Endothelial cell of umbilical vein (primary cell): ENCODE data around the gene BIRC2. TPM values are rescaled to one million over a fixed set of nuclear protein-coding genes. Genes with fewer than 3 reads are reported as not detected.

Experiments
- BruUV-seq: library from RNA; stranded (reverse); fragments of 400-500 nt; replicated peaks from 2 replicates; lab custom pipeline; 2021; lab: Mats Ljungman, UMichigan
- CTCF ChIA-PET: fragments of 300-600, 350-600 bp; sonication (Branson Sonifier 250); formaldehyde crosslinking; loops from one replicate; lab custom pipeline; 2021; ENCODE audit warnings: antibody characterized with exemption, inconsistent platforms; lab: Charles Lee
- POLR2A ChIA-PET: fragments of 300-600, 350-600 bp; sonication (Branson Sonifier 250); formaldehyde crosslinking; loops from one replicate; lab custom pipeline; 2021; ENCODE audit warnings: antibody characterized with exemption, inconsistent platforms; lab: Charles Lee
- DNase-seq: peaks from one replicate; pipeline ENCODE4 v3.0.0-alpha.2; 2011; ENCODE audit warnings: low read depth, low spot score
- FAIRE-seq: peaks from 2 replicates; lab custom pipeline; 2011; peaks lifted over from hg19 to GRCh38; lab: Jason Lieb, UNC
- H2AFZ ChIP-seq: 2 replicates; pipeline ENCODE4 v1.6.0; 2012; ENCODE audit warnings: low read depth, low read length, control low read depth, inconsistent platforms
- H3K27ac ChIP-seq: 2 replicates; pipeline ENCODE4 v1.5.1; 2011; ENCODE audit warnings: low read depth, mild to moderate bottlenecking, control low read depth, low read length, moderate library complexity; ENCODE audit not compliant: insufficient read depth
- H3K27me3 ChIP-seq, 2 experiments: 2 replicates each; pipeline versions ENCODE4 v1.6.0 to v1.6.1; 2011; ENCODE audit warnings: low read length in 2 of 2, mixed read lengths in 1 of 2; ENCODE audit not compliant: control insufficient read depth in 2 of 2, insufficient read depth in 2 of 2
- H3K36me3 ChIP-seq, 2 experiments: 2 replicates in 1 of 2; 3 replicates in 1 of 2; pipeline ENCODE4 v1.5.1; 2011; ENCODE audit warnings: low read length in 2 of 2, mild to moderate bottlenecking in 1 of 2, moderate library complexity in 1 of 2; ENCODE audit not compliant: control insufficient read depth in 2 of 2, insufficient read depth in 2 of 2; ENCODE audit errors: extremely low read depth in 1 of 2
- H3K4me1 ChIP-seq: 3 replicates; pipeline ENCODE4 v1.5.1; 2011; ENCODE audit warnings: mild to moderate bottlenecking, low read length; ENCODE audit not compliant: control insufficient read depth, insufficient read depth; ENCODE audit errors: extremely low read depth
- H3K4me2 ChIP-seq: 2 replicates; pipeline ENCODE4 v1.6.1; 2011; ENCODE audit warnings: low read length, control low read depth, mixed read lengths; ENCODE audit not compliant: insufficient read depth
- H3K4me3 ChIP-seq, 3 experiments: fragments of 200-600 bp in 1 of 3; sonication (generic), shearing (Covaris generic) in 1 of 3; replicated peaks in 1 of 3; 2 replicates each; pipeline ENCODE4 v1.5.1; 2011 to 2016; ENCODE audit warnings: control low read depth in 3 of 3, low read length in 3 of 3, mild to moderate bottlenecking in 2 of 3, inconsistent platforms in 1 of 3, low read depth in 1 of 3, moderate library complexity in 1 of 3; ENCODE audit not compliant: insufficient read depth in 1 of 3
- H3K79me2 ChIP-seq: 2 replicates; pipeline ENCODE4 v1.6.0; 2012; ENCODE audit warnings: low read length, inconsistent platforms; ENCODE audit not compliant: control insufficient read depth, insufficient read depth
- H3K9ac ChIP-seq: replicated peaks from 2 replicates; pipeline ENCODE3; 2011; ENCODE audit warnings: low read length, control low read depth; ENCODE audit not compliant: insufficient read depth; ENCODE audit errors: extremely low read depth
- H3K9me1 ChIP-seq: replicated peaks from 3 replicates; pipeline ENCODE4 v1.6.0; 2011; ENCODE audit warnings: mild to moderate bottlenecking, low read length; ENCODE audit not compliant: control insufficient read depth, insufficient read depth; ENCODE audit errors: extremely low read depth
- H3K9me3 ChIP-seq: replicated peaks from 2 replicates; pipeline ENCODE4 v1.5.1; 2012; ENCODE audit warnings: low read length, inconsistent platforms; ENCODE audit not compliant: control insufficient read depth, insufficient read depth
- H4K20me1 ChIP-seq: replicated peaks from 2 replicates; pipeline ENCODE3; 2011; ENCODE audit warnings: mild to moderate bottlenecking, low read length; ENCODE audit not compliant: control insufficient read depth, insufficient read depth; ENCODE audit errors: extremely low read depth
- EZH2 ChIP-seq: IDR thresholded peaks from 2 replicates; pipeline ENCODE4 v1.6.1; 2012; ENCODE audit warnings: borderline replicate concordance, low read depth, mild to moderate bottlenecking, moderate library complexity, low read length, inconsistent platforms; ENCODE audit not compliant: severe bottlenecking
- FOS ChIP-seq: IDR thresholded peaks from 2 replicates; pipeline ENCODE4 v1.6.1; 2011; ENCODE audit warnings: mild to moderate bottlenecking, low read length, moderate library complexity, borderline replicate concordance; ENCODE audit not compliant: insufficient read depth
- GATA2 ChIP-seq: IDR thresholded peaks from 2 replicates; pipeline ENCODE4 v1.7.0; 2011; ENCODE audit warnings: low read depth, mild to moderate bottlenecking, moderate library complexity, mixed read lengths, low read length; ENCODE audit not compliant: insufficient read length, insufficient read depth
- JUN ChIP-seq: IDR thresholded peaks from 2 replicates; pipeline ENCODE4 v1.6.1; 2011; ENCODE audit warnings: borderline replicate concordance, low read depth; ENCODE audit not compliant: insufficient read length, insufficient read depth
- MYC ChIP-seq: IDR thresholded peaks from one replicate; pipeline ENCODE4 v1.6.1; 2011; ENCODE audit warnings: mild to moderate bottlenecking, low read depth, low read length
- POLR2A ChIP-seq: IDR thresholded peaks from 2 replicates; pipeline ENCODE4 v1.6.1; 2012; ENCODE audit warnings: low read depth, mild to moderate bottlenecking, control low read depth, low read length
- POLR2AphosphoS5 ChIP-seq: IDR thresholded peaks from 2 replicates; pipeline ENCODE4 v1.6.1; 2012; ENCODE audit warnings: low read depth, mild to moderate bottlenecking, control low read depth, low read length, moderate library complexity; ENCODE audit not compliant: insufficient read depth
- dilution Hi-C: fragments of 300-500 bp; cut with MboI; formaldehyde crosslinking; loops from one replicate; pipeline ENCODE4 v1.15.0; 2019; ENCODE audit warnings: low sequenced_read_pairs; ENCODE audit not compliant: extremely low pct_ligation_motif_present
- intact Hi-C: fragments of 100-400 bp; cut with micrococcal nuclease; formaldehyde crosslinking; loops from one replicate; pipeline ENCODE4 v1.10.0; 2022
- polyA plus RNA-seq, 4 experiments: library from polyadenylated mRNA; depleted of rRNA in 3 of 4; stranded (reverse) in 3 of 4; unstranded in 1 of 4; fragments of >200 nt; gene quantifications; 2 replicates each; pipeline versions ENCODE4 v1.2.1 to v1.2.3, GENCODE V29; 2011 to 2012; ENCODE audit warnings: missing spikeins in 1 of 4
- total RNA-seq: library from RNA; stranded (reverse); gene quantifications from 2 replicates; pipeline ENCODE4 v1.2.3, GENCODE V29; 2021
- TF ChIP-seq, protein P1 (sequence below): IDR thresholded peaks from 2 replicates; pipeline ENCODE4 v1.6.1; 2011; ENCODE audit not compliant: insufficient read depth, insufficient read length
- TF ChIP-seq, protein P2 (sequence below), 2 donors: IDR thresholded peaks; 1 replicate in 1 of 2; 2 replicates in 1 of 2; pipeline ENCODE4 v1.5.1; 2011; ENCODE audit warnings: low read length in 2 of 2, mild to moderate bottlenecking in 2 of 2, moderate library complexity in 2 of 2, control low read depth in 1 of 2, inconsistent platforms in 1 of 2, low read depth in 1 of 2; ENCODE audit not compliant: insufficient read depth in 1 of 2; ENCODE audit errors: extremely low read depth in 1 of 2

Gene BIRC2
- total and polyA plus RNA-seq, 2 donors (not counting 3 experiments of a cell fraction or from before 2014, with no cell fraction given), result 42.8 to 47.3 TPM

DNA sequence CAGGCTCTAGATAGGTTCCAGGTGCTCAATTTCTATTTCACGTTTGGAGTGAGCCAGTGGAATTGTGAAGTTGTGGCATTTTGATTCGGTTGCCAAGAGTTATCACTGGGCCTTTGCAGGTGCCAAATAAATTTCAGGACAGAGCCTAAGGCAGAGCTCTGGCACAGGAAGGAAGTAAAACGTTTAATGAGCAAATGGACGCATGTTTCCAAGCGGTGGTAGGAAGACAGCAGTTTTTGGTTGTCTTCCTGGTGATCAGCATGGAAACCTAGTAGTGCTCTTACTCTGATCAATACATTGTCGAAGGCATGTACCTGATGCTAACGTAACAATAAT, 29.3 kb upstream of the BIRC2 start:
- H3K9me3 ChIP-seq, result no peaks in the 10 kb centered on the region
- DNase-seq (no peak), FAIRE-seq (no peak)
- H3K36me3 ChIP-seq, result no peaks in the 10 kb centered on the region
- peaks cover 6% of the 10 kb centered on the region for H3K4me1 ChIP-seq
- H3K9me1 ChIP-seq, result no peaks in the 10 kb centered on the region
- no TSS peak for BruUV-seq
- intact Hi-C loops (loop anchor here (2.0 kb wide), 1 partner anchor 23 kb away; no protein-coding TSS in a partner anchor), dilution Hi-C loops (no loop called here)
- H3K79me2 ChIP-seq, result no peaks in the 10 kb centered on the region
- H3K4me2 ChIP-seq, result peak overlapping the region; percentile 44
- no peaks in the 10 kb centered on the region for H3K27me3 ChIP-seq
- peak overlapping the region; percentile 8 to 46 (median 36) for H3K4me3 ChIP-seq
- TF ChIP-seq MYC (no peak), POLR2A (no peak), JUN (no peak), FOS (no peak), GATA2 (no peak), POLR2AphosphoS5 (no peak), EZH2 (no peak)
- TF ChIP-seq, protein P1, sequence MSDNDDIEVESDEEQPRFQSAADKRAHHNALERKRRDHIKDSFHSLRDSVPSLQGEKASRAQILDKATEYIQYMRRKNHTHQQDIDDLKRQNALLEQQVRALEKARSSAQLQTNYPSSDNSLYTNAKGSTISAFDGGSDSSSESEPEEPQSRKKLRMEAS, result no peak
- TF ChIP-seq, protein P2, sequence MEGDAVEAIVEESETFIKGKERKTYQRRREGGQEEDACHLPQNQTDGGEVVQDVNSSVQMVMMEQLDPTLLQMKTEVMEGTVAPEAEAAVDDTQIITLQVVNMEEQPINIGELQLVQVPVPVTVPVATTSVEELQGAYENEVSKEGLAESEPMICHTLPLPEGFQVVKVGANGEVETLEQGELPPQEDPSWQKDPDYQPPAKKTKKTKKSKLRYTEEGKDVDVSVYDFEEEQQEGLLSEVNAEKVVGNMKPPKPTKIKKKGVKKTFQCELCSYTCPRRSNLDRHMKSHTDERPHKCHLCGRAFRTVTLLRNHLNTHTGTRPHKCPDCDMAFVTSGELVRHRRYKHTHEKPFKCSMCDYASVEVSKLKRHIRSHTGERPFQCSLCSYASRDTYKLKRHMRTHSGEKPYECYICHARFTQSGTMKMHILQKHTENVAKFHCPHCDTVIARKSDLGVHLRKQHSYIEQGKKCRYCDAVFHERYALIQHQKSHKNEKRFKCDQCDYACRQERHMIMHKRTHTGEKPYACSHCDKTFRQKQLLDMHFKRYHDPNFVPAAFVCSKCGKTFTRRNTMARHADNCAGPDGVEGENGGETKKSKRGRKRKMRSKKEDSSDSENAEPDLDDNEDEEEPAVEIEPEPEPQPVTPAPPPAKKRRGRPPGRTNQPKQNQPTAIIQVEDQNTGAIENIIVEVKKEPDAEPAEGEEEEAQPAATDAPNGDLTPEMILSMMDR (IDR thresholded peaks at IDR 0.05; ENCODE audit: extremely low read depth in 1 of 2, insufficient read depth in 1 of 2, low read depth in 1 of 2, low read length in 2 of 2), result no peak
- POLR2A ChIA-PET, result no interaction called here
- H4K20me1 ChIP-seq, result no peaks in the 10 kb centered on the region
- peak overlapping the region; percentile 36 for H3K9ac ChIP-seq
- H2AFZ ChIP-seq, result peak overlapping the region; percentile 79
- CTCF ChIA-PET, result interaction anchor here (1.4 kb wide), 1 partner anchor 24 kb away, joined by 6 read pairs; no protein-coding TSS in a partner anchor
- H3K27ac ChIP-seq, result peak overlapping the region; percentile 0
